ENCODE measurements around the gene TUBB4B. TPM values are rescaled to one million over a fixed set of nuclear protein-coding genes. Genes with fewer than 3 reads are reported as not detected.
A peak's percentile ranks its signal among the peaks of the same experiment; 100 is the strongest.

The TUBB4B gene
- total and polyA plus RNA-seq, 2 experiments from 2014 or later, result 334 to 389 TPM

DNA sequence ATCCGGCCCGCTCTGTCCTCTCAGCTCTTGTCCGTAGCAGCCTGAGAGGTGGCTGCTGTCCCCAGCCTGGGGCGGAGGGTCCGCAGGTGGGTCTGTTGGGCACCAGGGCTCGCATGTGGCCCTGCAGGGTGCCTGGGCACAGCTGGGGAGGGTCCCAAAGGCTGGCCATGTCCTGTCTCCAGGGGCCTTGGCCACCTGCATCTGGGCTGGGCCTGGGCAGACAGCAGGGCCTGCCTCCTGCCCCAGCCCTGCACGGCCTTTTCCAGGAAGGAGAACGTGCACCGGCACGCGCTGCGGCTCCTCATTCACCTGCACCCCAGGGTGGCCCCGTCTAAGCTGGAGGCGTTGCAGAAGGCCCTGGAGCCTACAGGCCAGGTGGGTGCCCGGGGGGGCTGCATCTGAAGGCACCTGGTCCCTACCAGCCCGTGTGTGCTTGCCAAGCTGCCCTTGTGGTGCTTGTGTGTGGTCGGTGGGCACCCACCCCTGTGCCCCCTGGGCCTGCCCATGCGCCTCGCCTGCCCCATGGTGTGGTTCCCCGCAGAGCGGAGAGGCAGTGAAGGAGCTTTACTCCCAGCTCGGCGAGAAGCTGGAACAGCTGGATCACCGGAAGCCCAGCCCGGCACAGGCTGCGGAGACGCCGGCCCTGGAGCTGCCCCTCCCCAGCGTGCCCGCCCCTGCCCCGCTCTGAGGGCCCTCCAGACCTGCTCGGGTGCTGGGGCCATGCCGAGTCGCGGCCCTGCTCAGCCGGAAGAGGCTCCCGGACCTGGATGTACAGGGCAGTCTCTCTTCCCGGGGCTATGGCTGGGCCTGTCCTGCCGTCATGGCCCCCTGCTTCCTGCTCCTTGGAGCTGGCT lies 31.4 kb downstream of the TUBB4B start:
- no peak for ATAC-seq
- TF ChIP-seq CREB1 (CRISPR knock-in tag; IDR thresholded peaks at IDR 0.05; ENCODE audit: low read depth), result no peak
- TF ChIP-seq ZNF114 (CRISPR knock-in tag; IDR thresholded peaks at IDR 0.05), result no peak
- TF ChIP-seq REST (IDR thresholded peaks at IDR 0.05; ENCODE audit: unreplicated experiment), result no peak
- TF ChIP-seq ZNF331 (CRISPR knock-in tag; IDR thresholded peaks at IDR 0.05; ENCODE audit: low read depth), result no peak
- no peak for TF ChIP-seq EZH2 (IDR thresholded peaks at IDR 0.05; ENCODE audit: low read depth, unreplicated experiment)
- TF ChIP-seq, protein P1, sequence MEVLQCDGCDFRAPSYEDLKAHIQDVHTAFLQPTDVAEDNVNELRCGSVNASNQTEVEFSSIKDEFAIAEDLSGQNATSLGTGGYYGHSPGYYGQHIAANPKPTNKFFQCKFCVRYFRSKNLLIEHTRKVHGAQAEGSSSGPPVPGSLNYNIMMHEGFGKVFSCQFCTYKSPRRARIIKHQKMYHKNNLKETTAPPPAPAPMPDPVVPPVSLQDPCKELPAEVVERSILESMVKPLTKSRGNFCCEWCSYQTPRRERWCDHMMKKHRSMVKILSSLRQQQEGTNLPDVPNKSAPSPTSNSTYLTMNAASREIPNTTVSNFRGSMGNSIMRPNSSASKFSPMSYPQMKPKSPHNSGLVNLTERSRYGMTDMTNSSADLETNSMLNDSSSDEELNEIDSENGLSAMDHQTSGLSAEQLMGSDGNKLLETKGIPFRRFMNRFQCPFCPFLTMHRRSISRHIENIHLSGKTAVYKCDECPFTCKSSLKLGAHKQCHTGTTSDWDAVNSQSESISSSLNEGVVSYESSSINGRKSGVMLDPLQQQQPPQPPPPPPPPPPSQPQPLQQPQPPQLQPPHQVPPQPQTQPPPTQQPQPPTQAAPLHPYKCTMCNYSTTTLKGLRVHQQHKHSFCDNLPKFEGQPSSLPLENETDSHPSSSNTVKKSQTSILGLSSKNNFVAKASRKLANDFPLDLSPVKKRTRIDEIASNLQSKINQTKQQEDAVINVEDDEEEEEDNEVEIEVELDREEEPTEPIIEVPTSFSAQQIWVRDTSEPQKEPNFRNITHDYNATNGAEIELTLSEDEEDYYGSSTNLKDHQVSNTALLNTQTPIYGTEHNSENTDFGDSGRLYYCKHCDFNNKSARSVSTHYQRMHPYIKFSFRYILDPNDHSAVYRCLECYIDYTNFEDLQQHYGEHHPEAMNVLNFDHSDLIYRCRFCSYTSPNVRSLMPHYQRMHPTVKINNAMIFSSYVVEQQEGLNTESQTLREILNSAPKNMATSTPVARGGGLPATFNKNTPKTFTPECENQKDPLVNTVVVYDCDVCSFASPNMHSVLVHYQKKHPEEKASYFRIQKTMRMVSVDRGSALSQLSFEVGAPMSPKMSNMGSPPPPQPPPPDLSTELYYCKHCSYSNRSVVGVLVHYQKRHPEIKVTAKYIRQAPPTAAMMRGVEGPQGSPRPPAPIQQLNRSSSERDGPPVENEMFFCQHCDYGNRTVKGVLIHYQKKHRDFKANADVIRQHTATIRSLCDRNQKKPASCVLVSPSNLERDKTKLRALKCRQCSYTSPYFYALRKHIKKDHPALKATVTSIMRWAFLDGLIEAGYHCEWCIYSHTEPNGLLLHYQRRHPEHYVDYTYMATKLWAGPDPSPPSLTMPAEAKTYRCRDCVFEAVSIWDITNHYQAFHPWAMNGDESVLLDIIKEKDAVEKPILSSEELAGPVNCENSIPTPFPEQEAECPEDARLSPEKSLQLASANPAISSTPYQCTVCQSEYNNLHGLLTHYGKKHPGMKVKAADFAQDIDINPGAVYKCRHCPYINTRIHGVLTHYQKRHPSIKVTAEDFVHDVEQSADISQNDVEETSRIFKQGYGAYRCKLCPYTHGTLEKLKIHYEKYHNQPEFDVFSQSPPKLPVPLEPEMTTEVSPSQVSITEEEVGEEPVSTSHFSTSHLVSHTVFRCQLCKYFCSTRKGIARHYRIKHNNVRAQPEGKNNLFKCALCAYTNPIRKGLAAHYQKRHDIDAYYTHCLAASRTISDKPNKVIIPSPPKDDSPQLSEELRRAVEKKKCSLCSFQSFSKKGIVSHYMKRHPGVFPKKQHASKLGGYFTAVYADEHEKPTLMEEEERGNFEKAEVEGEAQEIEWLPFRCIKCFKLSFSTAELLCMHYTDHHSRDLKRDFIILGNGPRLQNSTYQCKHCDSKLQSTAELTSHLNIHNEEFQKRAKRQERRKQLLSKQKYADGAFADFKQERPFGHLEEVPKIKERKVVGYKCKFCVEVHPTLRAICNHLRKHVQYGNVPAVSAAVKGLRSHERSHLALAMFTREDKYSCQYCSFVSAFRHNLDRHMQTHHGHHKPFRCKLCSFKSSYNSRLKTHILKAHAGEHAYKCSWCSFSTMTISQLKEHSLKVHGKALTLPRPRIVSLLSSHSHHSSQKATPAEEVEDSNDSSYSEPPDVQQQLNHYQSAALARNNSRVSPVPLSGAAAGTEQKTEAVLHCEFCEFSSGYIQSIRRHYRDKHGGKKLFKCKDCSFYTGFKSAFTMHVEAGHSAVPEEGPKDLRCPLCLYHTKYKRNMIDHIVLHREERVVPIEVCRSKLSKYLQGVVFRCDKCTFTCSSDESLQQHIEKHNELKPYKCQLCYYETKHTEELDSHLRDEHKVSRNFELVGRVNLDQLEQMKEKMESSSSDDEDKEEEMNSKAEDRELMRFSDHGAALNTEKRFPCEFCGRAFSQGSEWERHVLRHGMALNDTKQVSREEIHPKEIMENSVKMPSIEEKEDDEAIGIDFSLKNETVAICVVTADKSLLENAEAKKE (CRISPR knock-in tag; IDR thresholded peaks at IDR 0.05), result no peak
- no peak for TF ChIP-seq NANOG (IDR thresholded peaks at IDR 0.05; ENCODE audit: borderline replicate concordance)
- TF ChIP-seq JUNB (IDR thresholded peaks at IDR 0.05; ENCODE audit: unreplicated experiment), result no peak
- no peak for TF ChIP-seq CTCF (conservative IDR thresholded peaks at IDR 0.05; ENCODE audit: low read depth in 2 of 2)
- TF ChIP-seq EZH2phosphoT487 (IDR thresholded peaks at IDR 0.05; ENCODE audit: unreplicated experiment), result no peak
- TF ChIP-seq POLR2AphosphoS5 (IDR thresholded peaks at IDR 0.05; ENCODE audit: low read depth), result no peak
- TF ChIP-seq STAT1 (IDR thresholded peaks at IDR 0.05; ENCODE audit: unreplicated experiment), result no peak
- no peak for TF ChIP-seq ETS1 (IDR thresholded peaks at IDR 0.05)
- no peak overlapping the region for H3K4me3 Mint-ChIP-seq

More for the DNA sequence above, 31.4 kb downstream of the TUBB4B start:
- peak overlapping the region; percentile 55; the same call in 1 of the 2 replicates for H3K27ac ChIP-seq (ENCODE audit: low read depth)
- peaks cover 12% of the 10 kb centered on the region for H3K4me1 ChIP-seq (ENCODE audit: insufficient read depth)
- H3K4me1 Mint-ChIP-seq, result peaks cover 36% of the 10 kb centered on the region
- H2AFZ ChIP-seq, result no peak overlapping the region
- peak overlapping the region; percentile 84; the same call in 1 of the 2 replicates for H3K27ac Mint-ChIP-seq
- no peak overlapping the region for H3K4me2 ChIP-seq
- no peaks in the 10 kb centered on the region for H3K9me2 ChIP-seq (ENCODE audit: insufficient read depth)
- H3K79me2 ChIP-seq (replicated peaks; ENCODE audit: insufficient read depth), result no peaks in the 10 kb centered on the region
- 0 out of 2 replicates have a peak, but pooled peaks cover 2% of the 10 kb centered on the region for H3F3A ChIP-seq (replicated peaks; ENCODE audit: low read depth)
- peaks cover 10% of the 10 kb centered on the region; the same call in 1 of the 2 replicates for H3K36me3 ChIP-seq (ENCODE audit: insufficient read depth)
- no peaks in the 10 kb centered on the region; the same call in 2 of the 3 replicates for H3K9me3 Mint-ChIP-seq
- H3K27me3 Mint-ChIP-seq (ENCODE audit: insufficient read depth, low read depth, poor library complexity), result peaks cover 32% of the 10 kb centered on the region
- no peaks in the 10 kb centered on the region for H3K27me3 ChIP-seq (ENCODE audit: insufficient read depth)
- H4K20me1 ChIP-seq (replicated peaks; ENCODE audit: insufficient read depth), result 0 out of 2 replicates have a peak, but pooled peaks cover 9% of the 10 kb centered on the region
- no peak for DNase-seq (ENCODE audit: low spot score)
- peaks cover 29% of the 10 kb centered on the region for H3K36me3 Mint-ChIP-seq (ENCODE audit: low read depth)
- no peak overlapping the region for H3K4me3 ChIP-seq

All from GM23338 (cell line).